AG04450 (cell line): ENCODE measurements around the gene SYNE2. TPM values are rescaled to one million over a fixed set of nuclear protein-coding genes. Genes with fewer than 3 reads are reported as not detected.

Experiments used
- CTCF ChIA-PET: fragments of 300-600, 350-600 bp; formaldehyde crosslinking; extraction: SDS; loops from one replicate; lab custom pipeline; 2022; ENCODE audit warnings: antibody characterized with exemption, inconsistent platforms; lab: Charles Lee
- POLR2A ChIA-PET: fragments of 350-600 bp; formaldehyde crosslinking; extraction: SDS; loops from one replicate; lab custom pipeline; 2021; ENCODE audit warnings: antibody characterized with exemption, inconsistent platforms; lab: Yijun Ruan, JAX
- DNase-seq: peaks from one replicate; pipeline ENCODE4 v3.0.0-alpha.2; 2011; ENCODE audit warnings: low read depth, low spot score
- H3K27ac ChIP-seq: one replicate; pipeline ENCODE4 v1.5.1; 2012; ENCODE audit warnings: low read depth, low read length, control low read depth
- H3K27me3 ChIP-seq: one replicate; pipeline ENCODE4 v1.6.0; 2012; ENCODE audit warnings: low read length; ENCODE audit not compliant: control insufficient read depth, insufficient read depth
- H3K4me3 ChIP-seq: 2 replicates; pipeline ENCODE4 v1.5.1; 2011; ENCODE audit warnings: mild to moderate bottlenecking, low read depth, low read length, control low read depth
- H3K9me3 ChIP-seq: 2 replicates; pipeline ENCODE4 v1.5.1; 2012; ENCODE audit warnings: low read length; ENCODE audit not compliant: control insufficient read depth, insufficient read depth
- CTCF ChIP-seq: IDR thresholded peaks from 2 replicates; pipeline ENCODE4 v1.5.1; 2011; ENCODE audit warnings: low read depth, low read length, control low read depth, inconsistent platforms
- polyA plus RNA-seq: library from polyadenylated mRNA; depleted of rRNA; stranded (reverse); fragments of >200 nt; gene quantifications from 2 replicates; pipeline ENCODE4 v1.2.3, GENCODE V29; 2011

Gene SYNE2
- polyA plus RNA-seq, 1 experiment: 6.1 TPM

GRCh38 chr14:63951021-63951420 is 98.2 kb downstream of the SYNE2 start:
- Histone ChIP-seq H3K9me3 (no peaks in the 10 kb centered on the region), H3K27ac (no peak overlapping the region), H3K4me3 (no peak overlapping the region), H3K27me3 (no peaks in the 10 kb centered on the region)
- ChIA-PET POLR2A (no interaction called here), CTCF (no interaction called here)
- TF ChIP-seq CTCF: no peak
- DNase-seq: no peak

GRCh38 chr14:63951429-63951828 is 98.6 kb downstream of the SYNE2 start:
- H3K27me3 ChIP-seq: no peaks in the 10 kb centered on the region
- POLR2A ChIA-PET: no interaction called here
- DNase-seq: no peak
- CTCF ChIA-PET: no interaction called here
- no peak overlapping the region for H3K4me3 ChIP-seq
- no peak for TF ChIP-seq CTCF
- no peak overlapping the region for H3K27ac ChIP-seq
- H3K9me3 ChIP-seq: no peaks in the 10 kb centered on the region

GRCh38 chr14:63952053-63952932 is 99.5 kb downstream of the SYNE2 start:
- ChIA-PET POLR2A (no interaction called here), CTCF (no interaction called here)
- Histone ChIP-seq H3K27ac (no peak overlapping the region), H3K27me3 (no peaks in the 10 kb centered on the region), H3K4me3 (no peak overlapping the region), H3K9me3 (no peaks in the 10 kb centered on the region)
- TF ChIP-seq CTCF: no peak
- no peak for DNase-seq

GRCh38 chr14:63952933-63953437 is 100.2 kb downstream of the SYNE2 start:
- TF ChIP-seq CTCF: no peak
- no peak for DNase-seq
- no peak overlapping the region for H3K27ac ChIP-seq
- ChIA-PET CTCF (no interaction called here), POLR2A (no interaction called here)
- H3K9me3 ChIP-seq: no peaks in the 10 kb centered on the region
- no peak overlapping the region for H3K4me3 ChIP-seq
- H3K27me3 ChIP-seq: no peaks in the 10 kb centered on the region

GRCh38 chr14:63956326-63956725 is 103.5 kb downstream of the SYNE2 start:
- ChIA-PET CTCF (no interaction called here), POLR2A (no interaction called here)
- H3K27me3 ChIP-seq: no peaks in the 10 kb centered on the region
- H3K27ac ChIP-seq: no peak overlapping the region
- no peaks in the 10 kb centered on the region for H3K9me3 ChIP-seq
- DNase-seq: no peak
- TF ChIP-seq CTCF: no peak
- no peak overlapping the region for H3K4me3 ChIP-seq
